Activated CD8-positive, alpha-beta memory T cell treated with anti-CD3 and anti-CD28 coated beads, Interleukin-2, amount 50 U/mL, for 4 hours (primary cell): Measurements from ENCODE around the gene LPGAT1.
A peak's percentile ranks its signal among the peaks of the same experiment; 100 is the strongest.

ENCODE experiments used
- DNase-seq: peaks from one replicate; pipeline ENCODE4 v3.0.0-alpha.2; 2020

LPGAT1 gene

DNA sequence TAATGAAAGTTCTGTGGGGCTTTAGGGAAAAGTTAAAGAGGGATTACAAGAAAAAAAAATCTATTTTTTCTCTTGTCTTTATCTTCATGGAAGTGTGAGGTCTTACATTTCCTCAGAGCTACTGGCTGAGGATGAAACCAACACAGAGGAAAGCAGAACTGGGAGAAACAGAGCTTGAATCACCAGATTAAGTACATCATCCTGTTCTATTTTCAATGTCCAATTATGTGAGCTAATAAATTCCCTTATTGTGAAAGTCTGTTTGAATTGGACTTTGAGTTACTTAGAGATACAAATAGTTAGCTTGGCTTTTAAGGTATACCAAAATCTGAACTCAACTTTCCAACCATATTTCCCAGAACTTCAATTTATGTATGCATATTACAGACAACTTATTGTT lies 69.2 kb downstream of the LPGAT1 start:
- no peak for DNase-seq

DNA sequence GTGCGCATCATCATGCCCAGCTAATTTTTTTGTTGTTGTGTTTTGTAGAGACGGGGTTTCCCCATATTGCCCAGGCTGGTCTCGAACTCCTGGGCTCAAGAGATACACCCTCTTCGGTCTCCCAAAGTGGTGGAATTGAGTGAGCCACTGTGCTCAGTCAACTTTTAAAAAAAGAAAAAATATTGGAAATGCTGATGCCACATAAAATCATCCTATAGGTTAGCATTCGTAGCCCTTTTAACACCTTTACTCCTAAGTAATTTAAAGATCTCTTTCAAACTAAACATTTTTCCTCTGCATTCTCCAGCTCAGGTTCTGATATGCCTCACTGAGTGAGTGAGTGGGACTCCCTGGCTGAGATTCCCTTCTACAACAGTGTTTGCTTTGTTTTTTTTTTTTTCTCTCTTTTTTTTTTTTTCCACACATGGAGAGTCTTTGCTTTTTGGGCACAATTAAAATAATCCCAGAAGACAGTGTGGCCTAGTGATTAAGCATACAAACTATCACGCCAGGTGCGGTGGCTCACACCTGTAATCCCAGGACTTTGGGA lies 74.0 kb downstream of the LPGAT1 start:
- DNase-seq, result no peak

DNA sequence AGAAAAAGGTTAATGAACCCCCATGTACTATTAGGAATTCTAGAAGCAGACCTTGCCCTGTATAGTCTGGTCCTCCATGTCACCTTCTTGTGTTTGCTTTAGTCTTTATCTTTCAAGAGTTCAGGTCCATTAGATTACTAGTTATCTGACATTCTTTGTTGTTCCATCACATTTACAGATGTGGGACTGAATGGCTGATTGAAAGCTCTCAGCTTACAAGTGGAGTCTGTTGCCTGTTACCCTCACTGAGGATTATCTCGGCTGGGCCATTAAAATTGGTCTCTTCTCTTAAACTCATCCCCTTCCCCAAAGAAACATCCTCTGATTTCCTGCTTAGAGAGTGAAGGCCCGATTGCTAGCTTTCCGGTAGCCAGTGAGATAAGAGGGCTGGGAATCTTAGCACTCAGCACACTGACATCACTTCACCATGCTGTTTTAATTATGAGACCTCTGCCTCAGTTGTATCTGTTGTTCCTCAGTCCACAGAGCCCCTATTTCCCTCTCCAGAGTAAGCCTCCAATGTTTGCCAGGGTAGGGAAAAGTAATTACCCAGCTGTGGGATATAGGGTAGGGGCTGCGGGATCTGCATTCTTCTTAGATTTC lies 76.8 kb downstream of the LPGAT1 start:
- DNase-seq, result no peak

DNA sequence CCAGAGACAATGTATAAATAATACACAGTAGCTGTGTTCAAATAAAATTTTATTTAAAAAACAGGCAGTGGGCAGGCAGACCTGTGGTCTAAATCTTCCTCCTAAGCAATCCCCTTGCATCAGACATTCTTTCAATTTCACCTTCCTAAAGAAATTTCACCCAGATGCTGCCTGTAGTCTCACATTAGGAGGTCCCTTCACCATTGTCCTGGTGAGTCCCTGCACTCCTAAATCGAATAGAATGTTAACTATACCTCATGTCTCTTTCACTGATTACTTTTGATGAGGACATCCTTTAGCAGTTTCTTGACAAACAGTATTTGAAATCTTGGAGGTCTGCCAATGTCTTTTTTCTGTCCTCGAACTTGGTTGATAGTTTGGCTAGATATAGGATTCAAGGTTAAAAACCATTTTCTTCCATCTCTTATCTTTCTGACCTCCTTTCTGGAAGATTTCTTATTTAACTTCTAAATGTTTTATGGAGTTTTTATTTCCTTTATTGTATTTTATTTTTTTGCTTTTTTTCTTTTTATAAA lies 77.5 kb downstream of the LPGAT1 start:
- no peak for DNase-seq

DNA sequence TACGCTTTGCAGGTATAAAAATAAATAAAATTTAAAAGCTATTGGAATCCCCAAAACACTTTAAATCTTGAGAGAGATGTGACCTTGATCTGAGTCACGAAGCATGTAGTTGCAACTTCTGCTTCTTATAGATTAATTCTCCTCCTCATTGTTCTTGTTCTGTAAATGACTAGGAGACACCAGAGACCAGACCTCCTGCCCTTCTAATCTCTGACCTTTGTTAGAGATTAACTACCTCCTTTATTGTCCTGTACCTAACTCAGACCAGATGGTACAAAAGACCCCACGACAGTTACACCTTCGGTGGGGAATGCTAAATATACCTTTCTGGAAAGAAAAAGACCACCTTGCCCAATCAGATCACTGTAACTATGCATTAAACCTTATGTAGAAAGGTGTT lies 78.2 kb downstream of the LPGAT1 start:
- DNase-seq, result no peak

DNA sequence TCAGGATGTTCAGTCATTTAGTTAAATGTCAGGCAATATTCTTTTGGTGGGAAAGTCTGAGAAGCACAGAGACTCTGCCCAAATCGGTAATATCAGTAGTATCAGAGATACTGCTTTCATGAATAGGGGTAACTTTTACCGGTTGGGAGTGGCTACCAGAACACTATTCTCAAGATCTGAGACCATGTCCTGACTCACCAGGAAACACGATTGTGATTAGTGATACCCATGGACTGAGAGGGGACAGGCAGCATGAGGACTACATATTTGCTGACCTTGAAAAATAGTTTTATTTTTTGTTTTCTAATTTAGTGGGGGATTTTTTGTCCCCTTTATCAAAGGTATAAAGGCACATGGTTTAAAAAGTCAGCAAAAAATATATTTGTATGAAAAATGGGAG lies 79.1 kb downstream of the LPGAT1 start:
- no peak for DNase-seq

DNA sequence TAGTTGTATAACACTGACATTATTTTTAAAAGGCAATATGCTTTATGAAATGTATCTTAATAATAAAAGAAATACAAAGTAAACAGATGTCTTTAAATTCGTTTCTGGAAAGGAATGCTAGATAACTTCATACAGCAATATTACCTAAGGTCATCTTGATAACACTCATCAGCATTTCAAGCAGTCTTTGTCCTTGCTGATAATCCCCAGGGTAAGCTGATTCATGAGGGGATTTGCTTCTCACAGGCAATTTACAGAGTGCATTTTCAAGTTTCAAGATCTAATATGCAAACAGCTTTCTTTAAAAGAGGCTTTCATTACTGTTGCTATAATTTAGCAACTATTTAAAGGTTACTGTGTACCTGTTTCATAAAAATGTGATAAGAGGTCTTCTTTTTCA lies 80.0 kb downstream of the LPGAT1 start:
- DNase-seq, result no peak

DNA sequence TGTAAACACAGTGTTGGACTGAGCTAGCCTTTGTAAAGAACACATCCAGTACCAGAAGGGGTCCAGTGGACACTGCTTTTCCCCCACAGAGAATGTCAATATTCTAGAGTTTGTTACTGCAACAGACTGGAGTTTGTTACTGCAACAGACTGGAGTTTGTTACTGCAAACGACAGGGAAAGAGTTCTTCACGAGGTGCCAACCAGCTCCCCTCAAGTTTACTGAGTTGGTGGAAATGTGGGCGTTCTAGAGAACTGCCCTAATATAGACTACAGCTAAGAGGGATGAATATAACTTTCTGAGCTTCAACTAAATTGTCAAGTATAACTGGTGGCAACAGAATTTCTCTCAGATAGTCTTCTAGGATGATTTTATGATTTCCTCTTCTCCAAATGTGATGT lies 81.3 kb downstream of the LPGAT1 start:
- no peak for DNase-seq

DNA sequence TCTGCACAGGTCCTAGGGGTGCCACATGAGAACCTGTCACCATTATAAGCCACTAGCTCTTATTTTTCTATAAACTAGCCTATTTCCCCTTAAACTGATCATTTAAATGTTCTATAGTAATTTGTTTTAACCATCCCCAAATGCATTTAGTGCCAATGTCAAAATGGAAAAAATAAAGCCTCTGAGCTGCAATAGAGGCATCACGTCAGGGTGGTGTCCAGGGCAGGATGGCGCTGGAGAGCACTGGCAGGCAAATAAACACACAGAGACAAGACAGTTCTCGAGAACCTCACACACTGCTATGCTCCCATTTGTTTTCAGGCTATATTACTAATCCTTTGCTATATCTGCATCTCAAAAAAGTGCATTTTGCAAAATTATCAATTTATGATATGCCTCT lies 81.8 kb downstream of the LPGAT1 start:
- DNase-seq, result no peak

DNA sequence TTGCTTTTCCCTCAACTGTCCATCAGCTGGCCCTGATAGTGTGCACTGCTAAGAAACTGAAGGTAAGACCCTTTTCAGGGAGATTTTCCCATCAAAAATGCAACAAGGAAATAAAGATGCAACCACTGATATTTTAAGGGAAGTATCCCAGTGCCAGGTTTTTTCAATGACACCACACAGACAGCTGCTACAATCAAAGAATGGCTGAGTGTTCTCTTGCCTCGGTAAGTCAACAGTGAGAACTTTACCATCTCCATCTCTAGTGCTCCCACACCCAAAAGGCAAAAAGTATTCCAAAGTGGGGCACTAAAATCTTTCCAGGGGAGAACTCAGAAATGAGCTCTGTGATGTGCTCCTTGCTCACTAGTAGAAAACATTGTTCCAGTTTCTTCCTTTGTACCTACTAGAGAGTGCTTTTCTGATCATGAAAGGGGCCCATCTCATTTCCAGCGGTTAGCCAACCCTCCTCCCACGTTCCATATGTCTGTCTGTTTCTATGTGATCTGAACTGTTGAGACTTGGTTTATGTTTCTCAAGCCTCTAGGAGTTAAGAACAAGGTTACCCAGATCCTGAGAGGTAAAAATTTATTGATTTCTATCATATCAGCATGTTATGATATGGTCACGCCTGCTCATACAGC lies 87.6 kb downstream of the LPGAT1 start:
- no peak for DNase-seq

DNA sequence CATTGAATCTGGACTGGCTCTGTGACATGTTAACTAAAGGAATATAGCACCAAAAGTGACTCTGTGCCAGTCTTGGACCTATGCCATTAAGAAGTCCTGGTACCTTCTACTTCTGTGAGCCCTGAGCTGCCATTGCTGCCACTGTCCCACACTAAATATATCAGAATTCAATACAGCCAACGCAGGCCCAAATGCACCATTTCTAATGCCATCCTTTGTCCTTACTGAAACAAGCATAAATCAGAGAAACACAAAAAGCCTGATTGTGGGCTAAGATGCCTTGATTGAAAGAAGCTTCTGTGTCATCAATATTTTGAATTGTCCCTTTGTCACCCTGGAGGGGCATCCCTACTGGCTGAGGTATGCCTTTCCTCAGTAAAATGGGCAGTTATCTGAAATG lies 88.3 kb downstream of the LPGAT1 start:
- no peak for DNase-seq

DNA sequence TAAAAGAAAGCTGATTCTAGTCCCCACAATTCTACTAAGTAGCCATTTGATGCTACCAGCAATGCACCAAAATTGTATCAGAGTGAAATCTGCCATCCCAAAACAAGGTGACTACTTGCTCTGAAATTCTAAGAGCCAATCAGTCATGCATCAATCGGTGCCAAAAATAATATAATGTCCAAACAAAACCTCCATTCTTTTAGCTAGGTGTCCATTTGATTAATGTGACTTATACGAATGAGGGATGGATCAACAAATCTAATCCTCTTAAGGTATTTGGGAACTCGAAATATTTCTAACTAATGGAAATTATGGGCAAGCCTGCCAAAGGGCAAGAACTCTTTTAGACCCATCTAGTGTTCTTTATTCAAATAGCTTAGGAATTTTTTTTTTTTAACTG lies 88.8 kb downstream of the LPGAT1 start:
- DNase-seq, result no peak

DNA sequence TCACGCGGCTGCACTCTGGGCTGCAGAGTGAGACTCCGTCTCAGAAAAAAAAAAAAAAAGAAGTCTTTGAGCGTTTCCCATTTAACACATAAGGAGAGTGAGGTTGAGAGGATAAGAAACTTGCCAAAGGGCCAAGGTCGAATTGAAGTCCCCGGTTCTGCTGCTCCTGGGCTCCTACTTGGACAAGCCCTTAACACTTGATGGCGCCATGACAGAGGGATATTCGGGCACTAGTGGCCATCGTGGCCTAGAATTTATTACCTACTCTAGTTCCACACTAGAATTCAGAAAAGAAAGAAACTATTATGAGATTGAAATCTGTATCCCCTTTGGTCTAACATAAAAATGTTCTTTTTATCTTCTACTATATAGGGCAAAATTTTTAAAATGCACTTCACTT lies 89.4 kb downstream of the LPGAT1 start:
- DNase-seq, result no peak

DNA sequence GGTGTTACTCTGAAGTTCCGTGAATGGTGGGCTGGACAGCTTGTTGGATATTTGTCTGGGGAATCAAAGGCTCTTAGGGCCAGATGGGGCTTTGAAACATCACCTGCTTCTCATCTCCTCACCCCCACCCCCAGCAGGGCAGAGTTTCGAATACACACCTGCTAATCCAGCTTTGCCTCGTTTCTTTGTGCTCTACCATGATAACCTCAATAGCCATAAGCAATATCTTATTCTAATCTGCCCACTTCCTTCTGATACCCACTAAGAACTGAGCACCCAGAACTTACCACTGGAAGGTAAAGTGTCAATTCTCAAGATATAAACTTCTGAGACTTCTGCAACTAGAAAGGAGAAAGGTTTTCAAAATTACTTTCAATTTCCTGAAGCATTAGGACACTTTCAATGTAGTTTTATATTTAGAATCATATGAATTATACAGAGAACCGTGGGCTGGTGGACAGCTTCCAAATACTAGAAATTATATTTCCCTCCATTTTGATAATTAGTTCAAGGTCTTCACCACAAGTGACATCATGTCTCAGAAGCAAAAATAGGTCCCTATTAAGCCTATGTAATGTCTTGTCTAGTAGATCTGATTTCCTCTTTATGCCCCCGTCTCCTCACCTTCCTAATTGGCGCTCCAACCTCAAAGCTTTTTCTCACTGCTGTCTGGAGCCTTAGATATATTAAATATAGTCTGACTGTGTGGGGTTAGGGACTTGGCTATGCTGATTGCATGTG lies 90.7 kb downstream of the LPGAT1 start:
- no peak for DNase-seq

DNA sequence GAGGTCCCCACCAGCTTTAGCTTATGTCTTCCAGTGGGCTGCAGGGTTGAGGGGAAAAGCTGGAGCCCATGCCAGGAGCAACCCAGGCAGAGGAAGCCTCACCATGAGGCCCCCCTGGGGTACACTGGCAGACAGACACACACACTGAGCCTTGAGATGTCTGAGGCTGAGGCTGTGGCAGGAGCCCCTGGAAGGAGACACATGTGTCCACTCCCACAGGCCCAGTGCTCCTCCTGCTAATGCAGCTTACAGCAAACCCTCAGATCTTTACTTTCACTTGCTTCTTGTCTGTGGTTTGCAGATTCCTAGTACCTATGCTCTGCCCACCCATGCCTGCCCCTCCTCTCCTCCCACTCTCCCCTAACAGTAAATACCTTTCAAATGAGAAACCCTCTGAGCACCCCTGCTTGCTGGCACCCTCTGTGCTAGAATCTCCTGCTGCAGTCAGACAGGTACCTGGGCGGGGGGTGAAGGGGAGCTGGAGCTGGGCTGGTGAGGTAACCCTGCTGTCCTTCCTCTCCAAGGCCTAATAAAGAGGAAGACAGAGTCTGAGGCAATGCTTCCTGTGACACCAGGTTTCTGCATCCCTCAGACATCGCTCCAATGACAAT lies 91.8 kb downstream of the LPGAT1 start:
- peak; percentile 30 for DNase-seq

DNA sequence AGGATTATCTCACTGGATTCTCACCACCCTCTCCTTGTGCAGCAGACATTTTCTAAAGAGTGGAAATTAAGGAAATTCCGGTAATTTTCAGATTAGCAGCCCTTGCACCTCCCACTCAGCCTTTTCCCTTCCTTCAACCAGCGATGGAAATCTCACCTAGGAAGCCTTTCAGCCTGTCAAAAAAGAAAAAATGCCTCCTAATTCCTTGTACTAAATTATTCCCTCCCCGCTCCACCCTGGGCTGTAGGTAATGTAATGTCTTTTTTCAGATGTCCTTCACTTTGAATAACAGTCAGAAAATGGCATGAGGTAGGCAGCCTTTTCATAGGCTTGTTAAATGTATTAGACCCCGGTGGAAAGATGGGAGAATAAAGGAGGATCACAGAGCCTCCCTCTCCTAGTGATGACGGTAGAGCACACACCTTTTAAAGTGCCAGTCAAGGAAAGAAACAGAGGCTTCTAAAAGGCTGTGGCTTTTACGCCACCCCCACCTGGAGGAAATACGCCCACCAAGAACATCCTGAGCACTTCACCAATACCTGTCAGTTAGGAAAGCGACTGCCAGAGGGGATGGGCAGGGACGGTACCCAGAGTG lies 92.4 kb downstream of the LPGAT1 start:
- DNase-seq, result peak; percentile 21

DNA sequence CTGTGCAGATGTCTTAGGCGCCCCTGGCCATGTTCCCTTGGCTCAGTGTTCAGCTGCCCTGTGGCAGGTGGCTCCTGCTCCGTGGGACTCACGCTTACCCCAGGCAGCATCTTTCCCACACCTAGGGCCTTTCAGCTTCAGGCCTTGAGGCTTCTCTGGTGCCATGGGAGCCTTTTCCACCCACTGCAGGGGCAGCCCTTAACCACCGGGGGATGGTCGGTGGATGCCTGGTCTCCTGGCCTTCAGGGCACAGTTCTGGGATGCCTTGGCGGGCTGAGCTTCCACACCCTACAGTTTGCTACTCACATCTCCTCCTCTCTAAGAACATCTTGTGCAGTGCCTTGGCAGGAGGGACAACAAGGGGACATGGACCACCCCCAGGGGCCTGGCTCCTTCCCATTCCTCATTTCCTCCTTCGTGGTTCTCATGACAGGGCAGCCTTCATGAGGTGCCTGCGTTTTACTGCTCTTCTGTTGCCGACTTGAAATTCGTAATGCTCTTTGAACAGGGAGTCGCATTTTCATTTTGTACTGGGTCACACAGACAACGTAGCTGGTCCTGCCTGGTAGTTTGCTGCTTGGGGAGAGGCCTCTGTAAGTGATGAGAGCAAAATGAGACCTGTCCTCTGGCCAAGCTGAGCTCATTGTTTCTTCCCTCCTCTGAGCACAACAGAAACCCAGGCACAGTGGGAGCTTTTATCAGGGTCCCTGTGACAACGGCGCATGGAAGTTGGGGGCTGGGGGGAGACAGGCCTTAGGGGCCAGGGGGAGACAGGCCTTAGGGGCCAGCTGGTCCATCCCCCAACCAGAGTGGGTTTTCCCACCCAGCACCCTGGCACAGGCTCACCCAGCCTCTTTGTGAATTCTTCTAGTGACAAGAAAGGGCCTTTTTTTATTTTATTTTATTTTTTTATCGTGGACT lies 93.2 kb downstream of the LPGAT1 start:
- DNase-seq, result no peak

DNA sequence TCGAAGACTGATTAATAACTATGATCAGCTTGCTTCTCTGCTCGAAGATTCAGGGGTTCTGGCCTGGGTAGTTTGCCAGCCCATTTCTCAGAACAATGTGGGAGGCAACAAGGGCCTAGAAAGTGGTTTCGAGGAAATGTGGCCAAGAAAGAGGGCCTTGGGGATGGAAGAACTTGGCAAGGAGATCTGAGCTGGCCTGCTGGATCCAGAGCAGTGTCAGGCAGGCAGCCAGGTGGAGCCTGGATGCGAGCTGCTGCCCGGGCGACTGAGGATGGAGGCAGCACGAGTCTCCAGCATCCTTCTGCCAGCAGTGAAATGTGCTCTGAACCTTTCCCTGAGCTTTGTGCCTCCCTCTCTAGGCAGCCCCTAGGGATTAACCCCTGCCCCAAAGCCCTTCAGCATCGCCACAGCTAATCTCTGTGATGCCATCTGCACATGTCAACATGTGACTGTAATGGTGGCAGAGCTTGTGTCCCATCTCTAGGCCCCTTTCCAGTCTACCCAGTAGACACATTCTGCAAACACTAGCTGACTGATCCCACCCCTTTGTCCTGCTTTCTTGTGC lies 94.1 kb downstream of the LPGAT1 start:
- DNase-seq, result no peak

DNA sequence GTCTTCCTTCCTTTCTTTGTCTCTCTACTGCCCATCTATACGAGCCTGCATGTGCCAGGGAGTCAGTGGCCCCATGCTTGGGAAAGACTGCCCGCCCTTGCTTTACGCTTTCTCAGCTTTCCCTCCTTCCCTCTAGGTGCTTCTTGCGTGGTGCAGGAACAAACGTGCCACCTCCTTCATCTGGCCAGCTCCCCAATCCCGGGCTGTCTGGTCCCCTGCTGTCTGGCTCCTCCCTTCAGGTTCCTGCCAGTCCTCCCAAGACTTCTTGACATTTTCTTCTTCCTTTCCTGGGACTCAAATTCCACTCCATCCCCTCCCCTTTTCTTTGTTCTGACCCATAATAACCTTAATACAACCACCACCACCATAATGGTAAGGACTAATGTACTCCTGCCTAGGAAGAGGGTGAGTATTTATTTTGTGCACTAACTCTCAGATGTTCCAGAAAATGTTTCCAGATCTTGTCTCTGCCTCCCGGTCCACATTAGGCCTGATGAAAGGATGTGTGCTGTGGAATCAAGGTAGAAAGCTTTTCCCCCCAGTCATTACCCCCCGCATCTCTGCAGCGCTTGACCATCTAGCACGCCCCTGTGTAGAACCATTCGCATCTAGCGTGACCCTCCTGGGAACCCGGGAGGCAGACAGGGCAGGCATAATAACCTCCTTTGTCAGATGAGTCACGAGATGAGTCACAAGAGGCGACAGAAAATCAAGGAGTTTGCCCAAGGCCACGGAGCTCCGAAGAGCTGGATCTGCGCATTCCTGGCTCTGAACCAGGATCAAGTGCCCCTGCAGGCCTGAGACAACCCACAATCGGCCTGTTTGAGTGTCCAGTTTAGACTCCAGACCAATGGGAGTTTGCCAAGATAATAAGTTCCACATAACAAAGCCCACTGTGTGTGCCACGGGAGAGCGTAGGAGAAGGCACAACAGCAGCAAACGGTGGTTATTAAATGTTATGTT lies 95.1 kb downstream of the LPGAT1 start:
- DNase-seq, result no peak

DNA sequence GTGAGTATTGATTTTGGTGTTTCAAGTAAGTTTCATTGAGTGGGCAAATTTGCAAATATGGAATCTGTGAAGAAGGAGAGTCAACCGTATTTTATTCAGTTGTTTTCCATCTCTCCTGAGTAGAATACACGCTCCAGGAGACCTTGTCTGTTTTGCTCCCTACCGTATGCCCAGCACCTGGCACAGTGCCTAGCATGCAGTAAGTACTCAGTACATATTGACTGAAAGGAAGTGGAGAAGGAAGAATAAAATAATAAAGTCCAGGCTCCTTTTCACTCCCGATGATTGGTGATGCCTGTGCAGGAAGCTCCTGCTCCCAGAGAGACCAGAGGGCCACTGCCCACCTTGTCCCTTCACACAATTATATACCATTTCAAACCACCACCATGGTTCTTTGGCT lies 95.8 kb downstream of the LPGAT1 start:
- no peak for DNase-seq
